Smooth muscle cell (in vitro differentiated cells): ENCODE results near the gene URM1. TPM values are rescaled to one million over a fixed set of nuclear protein-coding genes. Genes with fewer than 3 reads are reported as not detected.
A peak's percentile ranks its signal among the peaks of the same experiment; 100 is the strongest.

Source experiments
- DNase-seq: peaks from one replicate; lab custom pipeline; 2025; ENCODE audit not compliant: unreplicated experiment; lab: John Stamatoyannopoulos, UW
- H2AFZ ChIP-seq: fragments of 200-600 bp; sonication (generic); 2 replicates; pipeline ENCODE4 v1.6.0; 2016; ENCODE audit warnings: antibody characterized with exemption, low read depth, mild to moderate bottlenecking
- H3F3A ChIP-seq: fragments of 200-600 bp; sonication (generic); 2 replicates; pipeline ENCODE4 v1.6.0; 2017; ENCODE audit warnings: antibody characterized with exemption, low read depth
- H3K27ac ChIP-seq: fragments of 200-600 bp; sonication (generic); 2 replicates; pipeline ENCODE4 v1.5.1; 2016; ENCODE audit warnings: low read depth, mild to moderate bottlenecking
- H3K27me3 ChIP-seq: fragments of 200-600 bp; sonication (generic); 2 replicates; pipeline ENCODE4 v1.6.1; 2016; ENCODE audit warnings: low read depth, mild to moderate bottlenecking
- H3K36me3 ChIP-seq: fragments of 200-600 bp; sonication (generic); 2 replicates; pipeline ENCODE4 v1.5.1; 2016; ENCODE audit warnings: low read depth
- H3K4me1 ChIP-seq: fragments of 200-600 bp; sonication (generic); 2 replicates; pipeline ENCODE4 v1.5.1; 2016; ENCODE audit warnings: low read depth
- H3K4me2 ChIP-seq: fragments of 200-600 bp; sonication (generic); 2 replicates; pipeline ENCODE4 v1.6.0; 2016; ENCODE audit warnings: mild to moderate bottlenecking
- H3K4me3 ChIP-seq: fragments of 200-600 bp; sonication (generic); 2 replicates; pipeline ENCODE4 v1.5.1; 2016; ENCODE audit warnings: mild to moderate bottlenecking
- H3K79me2 ChIP-seq: fragments of 200-600 bp; sonication (generic); 2 replicates; pipeline ENCODE4 v1.6.0; 2016; ENCODE audit warnings: low read depth, mild to moderate bottlenecking
- H3K9ac ChIP-seq: fragments of 200-600 bp; sonication (generic); 2 replicates; pipeline ENCODE4 v1.6.0; 2016; ENCODE audit warnings: low read depth
- H3K9me3 ChIP-seq: fragments of 200-600 bp; sonication (generic); replicated peaks from 2 replicates; pipeline ENCODE4 v1.5.1; 2016; ENCODE audit warnings: low read depth
- H4K20me1 ChIP-seq: fragments of 200-600 bp; sonication (generic); 2 replicates; pipeline ENCODE4 v1.6.0; 2016; ENCODE audit warnings: low read depth
- CTCF ChIP-seq: fragments of 200-600 bp; sonication (generic); IDR thresholded peaks from 2 replicates; pipeline ENCODE4 v1.5.1; 2017; ENCODE audit warnings: borderline replicate concordance, mild to moderate bottlenecking, antibody characterized with exemption; ENCODE audit not compliant: insufficient read depth, poor library complexity, severe bottlenecking
- whole genome bisulfite sequencing: methylation state at CpG from one replicate; pipeline ENCODE4 v1.1.7; 2016; ENCODE audit warnings: low lambda C conversion rate; 5-methylcytosine and 5-hydroxymethylcytosine counted together
- polyA plus RNA-seq: library from polyadenylated mRNA; unstranded; fragments of >200 nt; fragmentation: Nextera tagmentation; extraction: Ambion mirVana; gene quantifications from 2 replicates; pipeline ENCODE4 v1.2.1, GENCODE V29; 2016
- total RNA-seq: library from RNA; depleted of rRNA; stranded (reverse); fragments of >200 nt; gene quantifications from 2 replicates; pipeline ENCODE4 v1.2.3, GENCODE V29; 2014

Gene URM1
- total RNA-seq (27.1 and 27.3 TPM in 2 replicates), polyA plus RNA-seq (41.2 and 48.7 TPM in 2 replicates)

- Histone ChIP-seq H3K79me2 (peaks cover 26% of the 10 kb centered on the region), H3K9ac (peak within 1 kb of the TSS; percentile 94), H3F3A (peaks cover 11% of the 10 kb centered on the region), H4K20me1 (peaks cover 14% of the 10 kb centered on the region), H2AFZ (peak within 1 kb of the TSS; percentile 81), H3K36me3 (no peaks in the 10 kb centered on the region), H3K9me3 (no peaks in the 10 kb centered on the region), H3K27me3 (no peaks in the 10 kb centered on the region), H3K4me2 (peak within 1 kb of the TSS; percentile 94), H3K4me1 (peaks cover 7% of the 10 kb centered on the region), H3K4me3 (peak within 1 kb of the TSS; percentile 80), H3K27ac (peak within 1 kb of the TSS; percentile 93)
- DNase-seq: peak; percentile 87
- WGBS: under 1% methylated on average over 53 of the region's 55 CpGs
- TF ChIP-seq CTCF: no peak
Measured at GRCh38 chr9:128370752-128371629, at the start of gene URM1. URM1 (plus strand) TSS chr9:128371374; CDS start chr9:128371381, 7 bp downstream.

GRCh38 chr9:128321879-128322403 lies 49.2 kb upstream of the URM1 start:
- H3K27me3 ChIP-seq: no peaks in the 10 kb centered on the region
- peak overlapping the region; percentile 91 for H2AFZ ChIP-seq
- H3F3A ChIP-seq: no peaks in the 10 kb centered on the region
- H4K20me1 ChIP-seq: no peaks in the 10 kb centered on the region
- peak overlapping the region; percentile 95 for H3K4me2 ChIP-seq
- peaks cover 22% of the 10 kb centered on the region for H3K79me2 ChIP-seq
- H3K9ac ChIP-seq: peak overlapping the region; percentile 87
- peak overlapping the region; percentile 74 for H3K4me3 ChIP-seq
- no peak for TF ChIP-seq CTCF
- no peaks in the 10 kb centered on the region for H3K9me3 ChIP-seq
- H3K27ac ChIP-seq: peak overlapping the region; percentile 86
- DNase-seq: no peak
- H3K36me3 ChIP-seq: no peaks in the 10 kb centered on the region
- peaks cover 13% of the 10 kb centered on the region for H3K4me1 ChIP-seq
- 5% methylated on average over 21 of the region's 21 CpGs for WGBS

GRCh38 chr9:128322404-128323211 lies 48.6 kb upstream of the URM1 start, which contains the start of the genes COQ4 and TRUB2:
COQ4 (plus strand) TSS chr9:128322839; CDS start chr9:128322859, 20 bp downstream.
TRUB2 (minus strand) TSS chr9:128322447; CDS start chr9:128322408, 39 bp downstream.
- H3F3A ChIP-seq: no peaks in the 10 kb centered on the region
- H3K79me2 ChIP-seq: peaks cover 22% of the 10 kb centered on the region
- H3K4me1 ChIP-seq: peaks cover 13% of the 10 kb centered on the region
- peak within 1 kb of the TSS; percentile 74 for H3K4me3 ChIP-seq
- H4K20me1 ChIP-seq: no peaks in the 10 kb centered on the region
- H3K4me2 ChIP-seq: peak within 1 kb of the TSS; percentile 95
- TF ChIP-seq CTCF: no peak
- peak within 1 kb of the TSS; percentile 87 for H3K9ac ChIP-seq
- DNase-seq: peak; percentile 84
- under 1% methylated on average over 79 of the region's 83 CpGs for WGBS
- no peaks in the 10 kb centered on the region for H3K36me3 ChIP-seq
- H3K9me3 ChIP-seq: no peaks in the 10 kb centered on the region
- peak within 1 kb of the TSS; percentile 91 for H2AFZ ChIP-seq
- peak within 1 kb of the TSS; percentile 86 for H3K27ac ChIP-seq
- H3K27me3 ChIP-seq: no peaks in the 10 kb centered on the region
